K562 (cell line): ENCODE measurements around the gene TBX10. TPM values are rescaled to one million over a fixed set of nuclear protein-coding genes. Genes with fewer than 3 reads are reported as not detected.
A peak's percentile ranks its signal among the peaks of the same experiment; 100 is the strongest.
"Not testable (repeated sequence)": the region's sequence is repeated elsewhere in the genome, so short reads cannot be mapped to it uniquely, and the experiment has no call there.

ENCODE experiments used
- ATAC-seq: fragments of 200-7000 bp; cut with Tn5 transposase; 3 replicates; pipeline ENCODE4 v1.9.1; 2020; ENCODE audit warnings: moderate library complexity
- BruUV-seq: library from RNA; stranded (reverse); fragments of 400-500 nt; replicated peaks from 2 replicates; lab custom pipeline; 2021; lab: Mats Ljungman, UMichigan
- CTCF ChIA-PET: fragments of 300-600 bp; formaldehyde crosslinking; extraction: SDS; loops from one replicate; lab custom pipeline; 2021; ENCODE audit warnings: low intra/inter-chr PET ratio; lab: Yijun Ruan, JAX
- POLR2A ChIA-PET: fragments of 300-600, 350-650 bp; sonication (Branson Sonifier 250); formaldehyde crosslinking; extraction: SDS; loops from one replicate; lab custom pipeline; 2021; ENCODE audit warnings: antibody characterized with exemption, inconsistent platforms; lab: Yijun Ruan, JAX
- DNase-seq, 4 experiments: peaks; one replicate each; pipeline versions ENCODE4 v3.0.0 to v3.0.0-alpha.2; 2011 to 2018; ENCODE audit warnings: low spot score in 3 of 4, mixed read lengths in 3 of 4; ENCODE audit errors: extremely low read depth in 1 of 4
- FAIRE-seq: peaks from 2 replicates; lab custom pipeline; 2011; peaks lifted over from hg19 to GRCh38; lab: Jason Lieb, UNC
- H2AFZ ChIP-seq: 2 replicates; pipeline ENCODE4 v1.6.0; 2011; ENCODE audit warnings: low read depth, low read length, control low read depth, inconsistent platforms
- H3K27ac ChIP-seq: fragments of 200-600 bp; 3 replicates; pipeline ENCODE4 v1.8.0; 2011; ENCODE audit warnings: low read depth, mild to moderate bottlenecking, control low read depth, inconsistent platforms, low read length, moderate library complexity, mixed read lengths; ENCODE audit errors: extremely low read depth
- H3K27me3 ChIP-seq, 2 experiments: fragments of 300-600 bp in 1 of 2; 2 replicates in 1 of 2; 3 replicates in 1 of 2; pipeline versions ENCODE4 v1.6.0 to v1.8.0; 2011; ENCODE audit warnings: inconsistent platforms in 2 of 2, low read length in 2 of 2, mild to moderate bottlenecking in 1 of 2, mixed read lengths in 1 of 2, moderate library complexity in 1 of 2; ENCODE audit not compliant: control insufficient read depth in 2 of 2, insufficient read depth in 2 of 2
- H3K36me3 ChIP-seq: fragments of 300-600 bp; 3 replicates; pipeline ENCODE4 v1.8.0; 2011; ENCODE audit warnings: mild to moderate bottlenecking, low read length, inconsistent platforms; ENCODE audit not compliant: control insufficient read depth, insufficient read depth
- H3K4me1 ChIP-seq, 2 experiments: fragments of 200-600 bp in 1 of 2; replicated peaks in 1 of 2; 2 replicates in 1 of 2; 3 replicates in 1 of 2; pipeline versions ENCODE4 v1.5.1 to v1.8.0; 2011; ENCODE audit warnings: inconsistent platforms in 2 of 2, low read length in 2 of 2, mild to moderate bottlenecking in 1 of 2, mixed read lengths in 1 of 2, moderate library complexity in 1 of 2; ENCODE audit not compliant: control insufficient read depth in 2 of 2, insufficient read depth in 2 of 2
- H3K4me2 ChIP-seq: 2 replicates; pipeline ENCODE4 v1.6.1; 2011; ENCODE audit warnings: low read length, control low read depth, inconsistent platforms, mixed read lengths; ENCODE audit not compliant: insufficient read depth
- H3K4me3 ChIP-seq: fragments of 200-600 bp; sonication (generic), shearing (Covaris generic); 2 replicates; pipeline ENCODE4 v1.5.1; 2016; ENCODE audit warnings: control low read depth, inconsistent platforms
- H3K79me2 ChIP-seq: fragments of 200-600 bp; 3 replicates; pipeline ENCODE4 v1.8.0; 2011; ENCODE audit warnings: low read length, inconsistent platforms; ENCODE audit not compliant: control insufficient read depth, insufficient read depth
- H3K9ac ChIP-seq, 2 experiments: 2 replicates each; pipeline versions ENCODE4 v1.6.0 to v1.6.1; 2011; ENCODE audit warnings: low read depth in 2 of 2, low read length in 2 of 2, control low read depth in 1 of 2, inconsistent platforms in 1 of 2, mild to moderate bottlenecking in 1 of 2, mixed read lengths in 1 of 2; ENCODE audit not compliant: insufficient read depth in 1 of 2
- H3K9me1 ChIP-seq: one replicate; pipeline ENCODE4 v1.6.0; 2011; ENCODE audit warnings: inconsistent platforms, mild to moderate bottlenecking, low read length, moderate library complexity; ENCODE audit not compliant: control insufficient read depth, insufficient read depth
- H3K9me3 ChIP-seq: replicated peaks from 2 replicates; pipeline ENCODE4 v1.5.1; 2011; ENCODE audit warnings: low read depth, low read length, inconsistent platforms; ENCODE audit not compliant: control insufficient read depth, insufficient read depth
- H4K20me1 ChIP-seq: replicated peaks from 2 replicates; pipeline ENCODE4 v1.6.1; 2011; ENCODE audit warnings: low read length, inconsistent platforms, mixed read lengths; ENCODE audit not compliant: control insufficient read depth, insufficient read depth
- CBX2 ChIP-seq: fragments of 200-600 bp; sonication (generic); IDR thresholded peaks from one replicate; pipeline ENCODE4 v1.6.1; 2012; ENCODE audit warnings: mild to moderate bottlenecking, low read length, inconsistent platforms; ENCODE audit not compliant: insufficient read depth, poor library complexity, severe bottlenecking
- HMG20A ChIP-seq: fragments of 450-650 bp; formaldehyde crosslinking; conservative IDR thresholded peaks from 2 replicates; pipeline ENCODE4 v1.4.0; 2020; ENCODE audit warnings: mild to moderate bottlenecking, mixed read lengths
- PURB ChIP-seq: sonication (generic); formaldehyde crosslinking; IDR thresholded peaks from 2 replicates; pipeline ENCODE4 v1.9.0; 2021; ENCODE audit warnings: low read depth, mild to moderate bottlenecking, missing genetic modification reagents
- PYGO2 ChIP-seq: fragments of 450-650 bp; IDR thresholded peaks from 2 replicates; pipeline ENCODE4 v1.6.1; 2016; ENCODE audit warnings: mild to moderate bottlenecking, missing genetic modification characterization, moderate library complexity, missing compliant biosample characterization
- ZNF76 ChIP-seq: fragments of 250-450 bp; sonication (Bioruptor Pico); IDR thresholded peaks from 2 replicates; pipeline ENCODE4 v1.4.0; 2020; ENCODE audit warnings: mild to moderate bottlenecking, moderate library complexity, borderline replicate concordance
- ZNF778 ChIP-seq: fragments of 450-650 bp; formaldehyde crosslinking; IDR thresholded peaks from 2 replicates; pipeline ENCODE4 v1.4.0; 2020; ENCODE audit warnings: mild to moderate bottlenecking, moderate library complexity
- WGBS: fragments of 100-300 bp; shearing (Covaris generic); methylation state at CpG from one replicate; pipeline ENCODE4 v1.1.6; 2016; ENCODE audit warnings: low coverage, mixed read lengths; ENCODE audit not compliant: insufficient coverage; ENCODE audit errors: missing lambda C conversion rate; 5-methylcytosine and 5-hydroxymethylcytosine counted together
- in situ Hi-C: fragments of 300-500 bp; cut with MboI; formaldehyde crosslinking; loops from 4 replicates; pipeline ENCODE4 v1.15.0; 2018; ENCODE audit warnings: inconsistent platforms, mixed read lengths
- intact Hi-C: fragments of 100-400 bp; cut with micrococcal nuclease; formaldehyde crosslinking; loops from 2 replicates; pipeline ENCODE4 v1.14.2; 2022
- polyA plus RNA-seq, 8 experiments: library from polyadenylated mRNA; depleted of rRNA in 4 of 8; stranded (reverse) in 5 of 8; unstranded in 3 of 8; fragments of >200 nt; fragmentation: Nextera tagmentation in 2 of 8; fragmentation: Illumina TruSeq in 1 of 8; extraction: Ambion mirVana in 2 of 8; extraction: Trizol in 1 of 8; gene quantifications; 2 replicates each; pipeline versions ENCODE4 v1.2.1 to v1.2.3, GENCODE V29; 2011 to 2014; ENCODE audit warnings: inconsistent platforms in 1 of 8, missing spikeins in 1 of 8
- total RNA-seq, 7 experiments: library from RNA; depleted of rRNA in 6 of 7; stranded (reverse); fragments of >200 nt in 6 of 7; fragmentation: Illumina TruSeq in 2 of 7; extraction: Trizol in 2 of 7; gene quantifications; 2 replicates each; pipeline versions ENCODE4 v1.2.1 to v1.2.3, GENCODE V29; 2011 to 2021; ENCODE audit warnings: low replicate concordance in 1 of 7
- TF ChIP-seq, protein P1 (sequence below): fragments of 450-650 bp; IDR thresholded peaks from 2 replicates; pipeline ENCODE4 v1.6.1; 2016; ENCODE audit warnings: mild to moderate bottlenecking, moderate library complexity

Gene TBX10
- total and polyA plus RNA-seq, 9 of the 15 experiments (the other 6 are each of a cell fraction or from before 2014, with no cell fraction given): not detected

DNA sequence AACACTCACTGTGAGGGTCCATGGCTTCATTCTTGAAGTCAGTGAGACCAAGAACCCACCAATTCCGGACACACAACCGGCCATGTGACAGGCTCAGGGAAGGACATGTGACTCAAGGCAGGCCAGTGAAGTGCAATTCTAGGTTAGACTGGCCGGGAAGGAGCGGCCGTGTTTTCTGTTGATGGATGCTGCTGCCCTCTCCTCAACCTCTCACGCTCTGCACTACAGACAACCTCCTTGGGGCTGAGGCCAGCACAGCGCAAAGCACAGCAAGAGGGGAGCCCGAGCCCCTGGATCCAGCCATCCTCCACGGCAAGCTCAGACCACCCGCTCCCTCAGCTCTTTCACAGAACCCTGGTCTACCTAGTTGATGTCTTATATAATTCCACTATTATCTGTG, 12.6 kb downstream of the TBX10 start (continued):
- TF ChIP-seq, protein P1, sequence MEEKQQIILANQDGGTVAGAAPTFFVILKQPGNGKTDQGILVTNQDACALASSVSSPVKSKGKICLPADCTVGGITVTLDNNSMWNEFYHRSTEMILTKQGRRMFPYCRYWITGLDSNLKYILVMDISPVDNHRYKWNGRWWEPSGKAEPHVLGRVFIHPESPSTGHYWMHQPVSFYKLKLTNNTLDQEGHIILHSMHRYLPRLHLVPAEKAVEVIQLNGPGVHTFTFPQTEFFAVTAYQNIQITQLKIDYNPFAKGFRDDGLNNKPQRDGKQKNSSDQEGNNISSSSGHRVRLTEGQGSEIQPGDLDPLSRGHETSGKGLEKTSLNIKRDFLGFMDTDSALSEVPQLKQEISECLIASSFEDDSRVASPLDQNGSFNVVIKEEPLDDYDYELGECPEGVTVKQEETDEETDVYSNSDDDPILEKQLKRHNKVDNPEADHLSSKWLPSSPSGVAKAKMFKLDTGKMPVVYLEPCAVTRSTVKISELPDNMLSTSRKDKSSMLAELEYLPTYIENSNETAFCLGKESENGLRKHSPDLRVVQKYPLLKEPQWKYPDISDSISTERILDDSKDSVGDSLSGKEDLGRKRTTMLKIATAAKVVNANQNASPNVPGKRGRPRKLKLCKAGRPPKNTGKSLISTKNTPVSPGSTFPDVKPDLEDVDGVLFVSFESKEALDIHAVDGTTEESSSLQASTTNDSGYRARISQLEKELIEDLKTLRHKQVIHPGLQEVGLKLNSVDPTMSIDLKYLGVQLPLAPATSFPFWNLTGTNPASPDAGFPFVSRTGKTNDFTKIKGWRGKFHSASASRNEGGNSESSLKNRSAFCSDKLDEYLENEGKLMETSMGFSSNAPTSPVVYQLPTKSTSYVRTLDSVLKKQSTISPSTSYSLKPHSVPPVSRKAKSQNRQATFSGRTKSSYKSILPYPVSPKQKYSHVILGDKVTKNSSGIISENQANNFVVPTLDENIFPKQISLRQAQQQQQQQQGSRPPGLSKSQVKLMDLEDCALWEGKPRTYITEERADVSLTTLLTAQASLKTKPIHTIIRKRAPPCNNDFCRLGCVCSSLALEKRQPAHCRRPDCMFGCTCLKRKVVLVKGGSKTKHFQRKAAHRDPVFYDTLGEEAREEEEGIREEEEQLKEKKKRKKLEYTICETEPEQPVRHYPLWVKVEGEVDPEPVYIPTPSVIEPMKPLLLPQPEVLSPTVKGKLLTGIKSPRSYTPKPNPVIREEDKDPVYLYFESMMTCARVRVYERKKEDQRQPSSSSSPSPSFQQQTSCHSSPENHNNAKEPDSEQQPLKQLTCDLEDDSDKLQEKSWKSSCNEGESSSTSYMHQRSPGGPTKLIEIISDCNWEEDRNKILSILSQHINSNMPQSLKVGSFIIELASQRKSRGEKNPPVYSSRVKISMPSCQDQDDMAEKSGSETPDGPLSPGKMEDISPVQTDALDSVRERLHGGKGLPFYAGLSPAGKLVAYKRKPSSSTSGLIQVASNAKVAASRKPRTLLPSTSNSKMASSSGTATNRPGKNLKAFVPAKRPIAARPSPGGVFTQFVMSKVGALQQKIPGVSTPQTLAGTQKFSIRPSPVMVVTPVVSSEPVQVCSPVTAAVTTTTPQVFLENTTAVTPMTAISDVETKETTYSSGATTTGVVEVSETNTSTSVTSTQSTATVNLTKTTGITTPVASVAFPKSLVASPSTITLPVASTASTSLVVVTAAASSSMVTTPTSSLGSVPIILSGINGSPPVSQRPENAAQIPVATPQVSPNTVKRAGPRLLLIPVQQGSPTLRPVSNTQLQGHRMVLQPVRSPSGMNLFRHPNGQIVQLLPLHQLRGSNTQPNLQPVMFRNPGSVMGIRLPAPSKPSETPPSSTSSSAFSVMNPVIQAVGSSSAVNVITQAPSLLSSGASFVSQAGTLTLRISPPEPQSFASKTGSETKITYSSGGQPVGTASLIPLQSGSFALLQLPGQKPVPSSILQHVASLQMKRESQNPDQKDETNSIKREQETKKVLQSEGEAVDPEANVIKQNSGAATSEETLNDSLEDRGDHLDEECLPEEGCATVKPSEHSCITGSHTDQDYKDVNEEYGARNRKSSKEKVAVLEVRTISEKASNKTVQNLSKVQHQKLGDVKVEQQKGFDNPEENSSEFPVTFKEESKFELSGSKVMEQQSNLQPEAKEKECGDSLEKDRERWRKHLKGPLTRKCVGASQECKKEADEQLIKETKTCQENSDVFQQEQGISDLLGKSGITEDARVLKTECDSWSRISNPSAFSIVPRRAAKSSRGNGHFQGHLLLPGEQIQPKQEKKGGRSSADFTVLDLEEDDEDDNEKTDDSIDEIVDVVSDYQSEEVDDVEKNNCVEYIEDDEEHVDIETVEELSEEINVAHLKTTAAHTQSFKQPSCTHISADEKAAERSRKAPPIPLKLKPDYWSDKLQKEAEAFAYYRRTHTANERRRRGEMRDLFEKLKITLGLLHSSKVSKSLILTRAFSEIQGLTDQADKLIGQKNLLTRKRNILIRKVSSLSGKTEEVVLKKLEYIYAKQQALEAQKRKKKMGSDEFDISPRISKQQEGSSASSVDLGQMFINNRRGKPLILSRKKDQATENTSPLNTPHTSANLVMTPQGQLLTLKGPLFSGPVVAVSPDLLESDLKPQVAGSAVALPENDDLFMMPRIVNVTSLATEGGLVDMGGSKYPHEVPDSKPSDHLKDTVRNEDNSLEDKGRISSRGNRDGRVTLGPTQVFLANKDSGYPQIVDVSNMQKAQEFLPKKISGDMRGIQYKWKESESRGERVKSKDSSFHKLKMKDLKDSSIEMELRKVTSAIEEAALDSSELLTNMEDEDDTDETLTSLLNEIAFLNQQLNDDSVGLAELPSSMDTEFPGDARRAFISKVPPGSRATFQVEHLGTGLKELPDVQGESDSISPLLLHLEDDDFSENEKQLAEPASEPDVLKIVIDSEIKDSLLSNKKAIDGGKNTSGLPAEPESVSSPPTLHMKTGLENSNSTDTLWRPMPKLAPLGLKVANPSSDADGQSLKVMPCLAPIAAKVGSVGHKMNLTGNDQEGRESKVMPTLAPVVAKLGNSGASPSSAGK: peak; percentile 48; the same call in 1 of the 2 replicates
- TF ChIP-seq ZNF76 (CRISPR knock-in tag) (no peak), ZNF778 (no peak), CBX2 (no peak), PYGO2 (tag) (no peak), PURB (no peak), HMG20A (CRISPR knock-in tag) (no peak)
- TF ChIP-seq, all 486 proteins: peak for 5

DNA sequence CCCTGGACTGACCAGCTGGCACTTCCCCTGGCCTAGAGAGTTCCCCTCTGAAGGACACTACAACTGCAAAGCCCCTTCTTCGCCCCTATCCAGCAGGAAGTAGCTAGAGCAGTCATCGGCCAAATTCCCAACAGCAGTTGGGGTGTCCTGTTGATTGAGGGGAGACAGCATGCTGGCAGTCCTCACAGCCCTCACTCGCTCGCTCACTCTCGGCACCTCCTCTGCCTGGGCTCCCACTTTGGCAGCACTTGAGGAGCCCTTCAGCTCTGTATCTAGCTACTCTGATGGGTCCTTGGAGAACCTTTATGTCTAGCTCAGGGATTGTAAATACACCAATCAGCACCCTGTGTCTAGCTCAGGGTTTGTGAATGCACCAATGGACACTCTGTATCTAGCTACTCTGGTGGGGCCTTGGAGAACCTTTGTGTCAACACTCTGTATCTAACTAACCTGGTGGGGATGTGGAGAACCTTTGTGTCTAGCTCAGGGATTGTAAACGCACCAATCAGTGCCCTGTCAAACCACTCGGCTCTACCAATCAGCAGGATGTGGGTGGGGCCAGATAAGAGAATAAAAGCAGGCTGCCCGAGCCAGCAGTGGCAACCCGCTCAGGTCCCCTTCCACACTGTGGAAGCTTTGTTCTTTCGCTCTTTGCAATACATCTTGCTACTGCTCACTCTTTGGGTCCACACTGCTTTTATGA, 13.3 kb downstream of the TBX10 start:
- BruUV-seq, ATAC-seq, DNase-seq, intact Hi-C loops, H2AFZ ChIP-seq, H3K4me3 ChIP-seq, H3K79me2 ChIP-seq, H3K9me1 ChIP-seq, H3K9me3 ChIP-seq, H4K20me1 ChIP-seq, H3K9ac ChIP-seq, CTCF ChIA-PET, in situ Hi-C loops, H3K4me2 ChIP-seq, H3K27ac ChIP-seq, FAIRE-seq, H3K27me3 ChIP-seq: not testable (repeated sequence)
- POLR2A ChIA-PET: interaction anchor here (1.1 to 5.2 kb wide), 2 partner anchors 9 to 13 kb away, joined by 3 to 36 read pairs; no protein-coding TSS in a partner anchor
- Histone ChIP-seq H3K36me3 (peaks cover 15% of the 10 kb centered on the region; the same call in 1 of the 3 replicates), H3K4me1 (peaks cover 7 to 41% of the 10 kb centered on the region in 2 experiments)
- 82% methylated on average over 9 of the region's 10 CpGs for WGBS
